MM.1S (cell line): ENCODE measurements around the gene TRAT1.

ENCODE experiments used
- DNase-seq: peaks from one replicate; pipeline ENCODE4 v3.0.0-alpha.2; 2015
- H2AFZ ChIP-seq: fragments of 300-600 bp; sonication (generic); 2 replicates; pipeline ENCODE4 v1.6.0; 2016; ENCODE audit warnings: antibody characterized with exemption, low read length
- H3F3A ChIP-seq: fragments of 300-600 bp; sonication (generic); 2 replicates; pipeline ENCODE4 v1.6.1; 2016; ENCODE audit warnings: mild to moderate bottlenecking, antibody characterized with exemption, low read length, moderate library complexity, mixed read lengths; ENCODE audit not compliant: insufficient read depth
- H3K27ac ChIP-seq: fragments of 300-600 bp; sonication (generic); 2 replicates; pipeline ENCODE4 v1.5.1; 2016; ENCODE audit warnings: mild to moderate bottlenecking, low read length
- H3K27me3 ChIP-seq: fragments of 300-600 bp; sonication (generic); replicated peaks from 2 replicates; pipeline ENCODE4 v1.6.0; 2016; ENCODE audit warnings: low read length; ENCODE audit not compliant: insufficient read depth
- H3K36me3 ChIP-seq: fragments of 300-600 bp; sonication (generic); replicated peaks from 2 replicates; pipeline ENCODE4 v1.6.1; 2016; ENCODE audit warnings: mild to moderate bottlenecking, low read length, mixed read lengths; ENCODE audit not compliant: insufficient read depth
- H3K4me1 ChIP-seq: fragments of 300-600 bp; sonication (generic); 2 replicates; pipeline ENCODE4 v1.6.1; 2016; ENCODE audit warnings: low read length, mixed read lengths
- H3K4me2 ChIP-seq: fragments of 300-600 bp; sonication (generic); 2 replicates; pipeline ENCODE4 v1.6.0; 2016; ENCODE audit warnings: low read depth, low read length
- H3K4me3 ChIP-seq: fragments of 300-600 bp; sonication (generic); 2 replicates; pipeline ENCODE4 v1.5.1; 2016; ENCODE audit warnings: low read length, mixed read lengths
- H3K79me2 ChIP-seq: fragments of 300-600 bp; sonication (generic); 2 replicates; pipeline ENCODE4 v1.6.1; 2016; ENCODE audit warnings: mixed run types, low read length, mixed read lengths
- H3K9ac ChIP-seq: fragments of 300-600 bp; sonication (generic); 2 replicates; pipeline ENCODE4 v1.6.1; 2016; ENCODE audit warnings: low read length, mixed read lengths
- H3K9me2 ChIP-seq: fragments of 300-600 bp; sonication (generic); replicated peaks from 2 replicates; pipeline ENCODE4 v1.6.1; 2016; ENCODE audit warnings: mild to moderate bottlenecking, low read length, mixed read lengths; ENCODE audit not compliant: insufficient read depth
- H3K9me3 ChIP-seq: fragments of 300-600 bp; sonication (generic); replicated peaks from 2 replicates; pipeline ENCODE4 v1.6.1; 2016; ENCODE audit warnings: mild to moderate bottlenecking, low read length, mixed read lengths; ENCODE audit not compliant: insufficient read depth
- H4K20me1 ChIP-seq: fragments of 300-600 bp; sonication (generic); 2 replicates; pipeline ENCODE4 v1.6.1; 2016; ENCODE audit warnings: mild to moderate bottlenecking, low read length, moderate library complexity, mixed read lengths; ENCODE audit not compliant: insufficient read depth
- EZH2 ChIP-seq: fragments of 300-600 bp; sonication (generic); optimal IDR thresholded peaks from 2 replicates; pipeline ENCODE3; 2017; ENCODE audit warnings: low read depth, mild to moderate bottlenecking, antibody characterized with exemption, low read length, mixed read lengths
- EZH2phosphoT487 ChIP-seq: fragments of 300-600 bp; sonication (generic); IDR thresholded peaks from 2 replicates; pipeline ENCODE4 v1.6.1; 2018; ENCODE audit warnings: antibody characterized with exemption, low read length
- TF ChIP-seq, protein P1 (sequence below): fragments of 300-600 bp; sonication (generic); IDR thresholded peaks from 2 replicates; pipeline ENCODE4 v1.5.1; 2016; ENCODE audit warnings: antibody characterized with exemption, low read length, mixed read lengths

Gene TRAT1, protein sequence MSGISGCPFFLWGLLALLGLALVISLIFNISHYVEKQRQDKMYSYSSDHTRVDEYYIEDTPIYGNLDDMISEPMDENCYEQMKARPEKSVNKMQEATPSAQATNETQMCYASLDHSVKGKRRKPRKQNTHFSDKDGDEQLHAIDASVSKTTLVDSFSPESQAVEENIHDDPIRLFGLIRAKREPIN

DNA sequence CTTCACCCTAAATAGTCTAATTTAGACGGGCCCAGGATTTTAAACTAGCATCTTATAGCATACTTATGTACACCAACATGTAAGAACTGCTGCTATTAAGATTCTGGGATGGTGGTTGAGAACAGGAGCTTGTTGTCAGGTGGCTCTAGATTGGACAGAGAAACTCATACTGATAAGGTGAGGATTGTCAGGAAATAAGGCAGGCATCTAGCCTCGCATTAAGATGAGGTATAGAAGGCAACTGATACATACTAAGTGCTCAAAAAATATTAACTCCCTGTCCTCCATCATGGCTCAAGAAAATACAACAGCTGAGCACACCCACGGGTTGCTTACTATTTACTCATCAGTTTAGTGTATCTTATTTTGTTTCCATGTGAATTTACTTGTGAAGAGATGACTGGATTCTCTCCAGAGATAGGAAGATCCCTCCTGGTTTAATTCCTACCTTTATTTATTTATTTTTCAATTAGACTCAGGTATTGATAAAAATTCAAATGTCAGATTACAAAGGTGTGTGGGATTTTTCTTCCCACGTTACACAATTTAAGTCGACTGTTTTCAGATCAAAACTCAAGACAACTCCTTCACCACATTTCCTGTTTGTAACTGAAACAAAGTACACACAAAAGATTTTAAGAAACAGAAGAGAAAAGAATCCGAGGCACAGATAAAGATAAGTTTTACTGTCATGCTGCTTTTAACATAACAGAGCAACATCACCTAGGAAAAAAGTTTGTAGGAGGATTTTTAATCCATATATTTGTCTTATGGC, at the start of gene TRAT1:
Gene TRAT1, plus strand, starts transcription at position 664 of the 775 bp plus-strand sequence. CDS start 142 bp downstream, outside the sequence.
- Histone ChIP-seq H3K4me2 (peak within 1 kb of the TSS; percentile 82), H3K4me3 (peak within 1 kb of the TSS; percentile 70), H3K9me3 (no peaks in the 10 kb centered on the region), H3K4me1 (peaks cover 32% of the 10 kb centered on the region), H3K79me2 (peaks cover 38% of the 10 kb centered on the region), H3K27me3 (no peaks in the 10 kb centered on the region), H3K36me3 (no peaks in the 10 kb centered on the region), H3K9me2 (no peaks in the 10 kb centered on the region), H3F3A (peaks cover 21% of the 10 kb centered on the region; the same call in 1 of the 2 replicates), H3K27ac (peak within 1 kb of the TSS; percentile 64; the same call in 1 of the 2 replicates), H4K20me1 (no peaks in the 10 kb centered on the region), H3K9ac (peak within 1 kb of the TSS; percentile 57; the same call in 1 of the 2 replicates), H2AFZ (peak within 1 kb of the TSS; percentile 44)
- no peak for TF ChIP-seq EZH2phosphoT487
- TF ChIP-seq, protein P1, sequence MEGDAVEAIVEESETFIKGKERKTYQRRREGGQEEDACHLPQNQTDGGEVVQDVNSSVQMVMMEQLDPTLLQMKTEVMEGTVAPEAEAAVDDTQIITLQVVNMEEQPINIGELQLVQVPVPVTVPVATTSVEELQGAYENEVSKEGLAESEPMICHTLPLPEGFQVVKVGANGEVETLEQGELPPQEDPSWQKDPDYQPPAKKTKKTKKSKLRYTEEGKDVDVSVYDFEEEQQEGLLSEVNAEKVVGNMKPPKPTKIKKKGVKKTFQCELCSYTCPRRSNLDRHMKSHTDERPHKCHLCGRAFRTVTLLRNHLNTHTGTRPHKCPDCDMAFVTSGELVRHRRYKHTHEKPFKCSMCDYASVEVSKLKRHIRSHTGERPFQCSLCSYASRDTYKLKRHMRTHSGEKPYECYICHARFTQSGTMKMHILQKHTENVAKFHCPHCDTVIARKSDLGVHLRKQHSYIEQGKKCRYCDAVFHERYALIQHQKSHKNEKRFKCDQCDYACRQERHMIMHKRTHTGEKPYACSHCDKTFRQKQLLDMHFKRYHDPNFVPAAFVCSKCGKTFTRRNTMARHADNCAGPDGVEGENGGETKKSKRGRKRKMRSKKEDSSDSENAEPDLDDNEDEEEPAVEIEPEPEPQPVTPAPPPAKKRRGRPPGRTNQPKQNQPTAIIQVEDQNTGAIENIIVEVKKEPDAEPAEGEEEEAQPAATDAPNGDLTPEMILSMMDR: no peak
- TF ChIP-seq EZH2: no peak
- DNase-seq: peak; percentile 82

DNA sequence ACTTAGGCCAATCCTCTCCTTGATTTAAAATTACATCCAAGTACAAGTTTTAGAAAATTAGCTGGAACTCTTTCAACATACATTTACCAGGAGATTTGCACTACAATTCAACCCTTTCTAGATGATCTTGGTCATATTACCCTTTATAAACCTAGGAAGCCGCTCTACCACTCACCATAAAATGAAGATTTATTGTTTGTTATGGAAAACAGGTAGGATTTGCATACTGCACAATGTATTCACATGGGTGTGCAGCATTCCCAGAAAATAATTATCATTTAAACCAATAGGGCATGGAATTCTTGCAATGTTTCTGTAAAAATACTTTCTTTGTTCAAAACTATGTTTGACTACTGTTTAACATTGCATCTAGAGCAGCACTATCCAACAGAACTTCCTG, 46.9 kb upstream of the TRAT1 start:
- TF ChIP-seq, protein P1: no peak
- TF ChIP-seq EZH2 (no peak), EZH2phosphoT487 (no peak)
- Histone ChIP-seq H4K20me1 (no peaks in the 10 kb centered on the region), H3K79me2 (no peaks in the 10 kb centered on the region), H3K36me3 (no peaks in the 10 kb centered on the region), H3K9me2 (no peaks in the 10 kb centered on the region), H3F3A (0 out of 2 replicates have a peak, but pooled peaks cover 5% of the 10 kb centered on the region), H2AFZ (no peak overlapping the region), H3K4me2 (no peak overlapping the region), H3K4me3 (no peak overlapping the region), H3K9ac (no peak overlapping the region), H3K27me3 (no peaks in the 10 kb centered on the region), H3K4me1 (peaks cover 18% of the 10 kb centered on the region), H3K9me3 (no peaks in the 10 kb centered on the region), H3K27ac (no peak overlapping the region)
- DNase-seq: no peak

DNA sequence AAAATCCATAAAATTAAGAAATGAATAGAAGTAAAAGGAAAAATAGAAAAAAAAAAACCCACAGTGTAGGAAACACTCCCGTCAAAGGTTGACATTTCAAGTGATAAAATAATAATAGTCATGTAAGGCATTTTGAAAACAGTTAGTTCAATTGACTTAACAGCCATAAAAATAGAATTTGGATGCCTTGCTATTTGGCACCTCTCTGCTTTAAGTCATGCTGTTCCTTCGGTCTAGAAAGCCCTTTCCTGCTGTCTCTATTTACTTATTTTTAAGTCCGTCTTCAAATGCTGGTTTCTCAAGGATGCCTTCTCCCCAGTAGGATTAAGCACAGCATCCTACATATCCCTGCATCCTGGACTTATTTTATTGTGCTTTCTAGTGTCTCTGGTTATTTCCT, 43.1 kb upstream of the TRAT1 start:
- Histone ChIP-seq H3K9ac (no peak overlapping the region), H3K4me2 (no peak overlapping the region), H3K4me3 (no peak overlapping the region), H3K36me3 (no peaks in the 10 kb centered on the region), H4K20me1 (no peaks in the 10 kb centered on the region), H3K9me3 (no peaks in the 10 kb centered on the region), H3K4me1 (peaks cover 28% of the 10 kb centered on the region), H3K27me3 (no peaks in the 10 kb centered on the region), H3K9me2 (no peaks in the 10 kb centered on the region), H3F3A (0 out of 2 replicates have a peak, but pooled peaks cover 5% of the 10 kb centered on the region), H3K27ac (no peak overlapping the region), H3K79me2 (no peaks in the 10 kb centered on the region), H2AFZ (no peak overlapping the region)
- TF ChIP-seq EZH2phosphoT487: no peak
- no peak for TF ChIP-seq EZH2
- TF ChIP-seq, protein P1: no peak
- no peak for DNase-seq
